ENCODE data around the gene ADAM19.

Gene ADAM19

GRCh38 chr5:157596487-157596886 is 20.9 kb upstream of the ADAM19 start:
- H3K4me3 ChIP-seq (ENCODE audit: low read depth, low read length): no peak overlapping the region
- in situ Hi-C loops (cut with HindIII; ENCODE audit: low sequenced_read_pairs): no loop called here
- DNase-seq (ENCODE audit: low read depth): no peak
- no peak for TF ChIP-seq CTCF (IDR thresholded peaks at IDR 0.05; ENCODE audit: low read depth, low read length, missing control alignments)

GRCh38 chr5:157594675-157595459 is 19.3 kb upstream of the ADAM19 start:
- in situ Hi-C loops (cut with HindIII; ENCODE audit: low sequenced_read_pairs): no loop called here
- no peak for DNase-seq (ENCODE audit: low read depth)
- H3K4me3 ChIP-seq (ENCODE audit: low read depth, low read length): no peak overlapping the region
- TF ChIP-seq CTCF (IDR thresholded peaks at IDR 0.05; ENCODE audit: low read depth, low read length, missing control alignments): no peak

GRCh38 chr5:157594257-157594656 is 18.7 kb upstream of the ADAM19 start:
- in situ Hi-C loops (cut with HindIII; ENCODE audit: low sequenced_read_pairs): no loop called here
- no peak for TF ChIP-seq CTCF (IDR thresholded peaks at IDR 0.05; ENCODE audit: low read depth, low read length, missing control alignments)
- DNase-seq (ENCODE audit: low read depth): no peak
- H3K4me3 ChIP-seq (ENCODE audit: low read depth, low read length): no peak overlapping the region

GRCh38 chr5:157593052-157593757 is 17.6 kb upstream of the ADAM19 start:
- in situ Hi-C loops (cut with HindIII; ENCODE audit: low sequenced_read_pairs): no loop called here
- H3K4me3 ChIP-seq (ENCODE audit: low read depth, low read length): no peak overlapping the region
- DNase-seq (ENCODE audit: low read depth): no peak
- no peak for TF ChIP-seq CTCF (IDR thresholded peaks at IDR 0.05; ENCODE audit: low read depth, low read length, missing control alignments)

- no peak overlapping the region for H3K4me3 ChIP-seq (ENCODE audit: low read depth, low read length)
- no peak for TF ChIP-seq CTCF (IDR thresholded peaks at IDR 0.05; ENCODE audit: low read depth, low read length, missing control alignments)
- in situ Hi-C loops (cut with HindIII; ENCODE audit: low sequenced_read_pairs): no loop called here
- no peak for DNase-seq (ENCODE audit: low read depth)
Measured at GRCh38 chr5:157592594-157592993, 17.0 kb upstream of the ADAM19 start.

- no peak for TF ChIP-seq CTCF (IDR thresholded peaks at IDR 0.05; ENCODE audit: low read depth, low read length, missing control alignments)
- no peak overlapping the region for H3K4me3 ChIP-seq (ENCODE audit: low read depth, low read length)
- no peak for DNase-seq (ENCODE audit: low read depth)
- in situ Hi-C loops (cut with HindIII; ENCODE audit: low sequenced_read_pairs): no loop called here
Measured at GRCh38 chr5:157590478-157590877, 14.9 kb upstream of the ADAM19 start.
